Endothelial cell of umbilical vein (primary cell): ENCODE results near the gene STAT5A. TPM values are rescaled to one million over a fixed set of nuclear protein-coding genes. Genes with fewer than 3 reads are reported as not detected.

Experiments
- BruUV-seq: library from RNA; stranded (reverse); fragments of 400-500 nt; replicated peaks from 2 replicates; lab custom pipeline; 2021; lab: Mats Ljungman, UMichigan
- CTCF ChIA-PET: fragments of 300-600, 350-600 bp; sonication (Branson Sonifier 250); formaldehyde crosslinking; loops from one replicate; lab custom pipeline; 2021; ENCODE audit warnings: antibody characterized with exemption, inconsistent platforms; lab: Charles Lee
- POLR2A ChIA-PET: fragments of 300-600, 350-600 bp; sonication (Branson Sonifier 250); formaldehyde crosslinking; loops from one replicate; lab custom pipeline; 2021; ENCODE audit warnings: antibody characterized with exemption, inconsistent platforms; lab: Charles Lee
- DNase-seq: peaks from one replicate; pipeline ENCODE4 v3.0.0-alpha.2; 2011; ENCODE audit warnings: low read depth, low spot score
- FAIRE-seq: peaks from 2 replicates; lab custom pipeline; 2011; peaks lifted over from hg19 to GRCh38; lab: Jason Lieb, UNC
- H2AFZ ChIP-seq: 2 replicates; pipeline ENCODE4 v1.6.0; 2012; ENCODE audit warnings: low read depth, low read length, control low read depth, inconsistent platforms
- H3K27ac ChIP-seq: 2 replicates; pipeline ENCODE4 v1.5.1; 2011; ENCODE audit warnings: low read depth, mild to moderate bottlenecking, control low read depth, low read length, moderate library complexity; ENCODE audit not compliant: insufficient read depth
- H3K27me3 ChIP-seq, 2 experiments: 2 replicates each; pipeline versions ENCODE4 v1.6.0 to v1.6.1; 2011; ENCODE audit warnings: low read length in 2 of 2, mixed read lengths in 1 of 2; ENCODE audit not compliant: control insufficient read depth in 2 of 2, insufficient read depth in 2 of 2
- H3K36me3 ChIP-seq, 2 experiments: 2 replicates in 1 of 2; 3 replicates in 1 of 2; pipeline ENCODE4 v1.5.1; 2011; ENCODE audit warnings: low read length in 2 of 2, mild to moderate bottlenecking in 1 of 2, moderate library complexity in 1 of 2; ENCODE audit not compliant: control insufficient read depth in 2 of 2, insufficient read depth in 2 of 2; ENCODE audit errors: extremely low read depth in 1 of 2
- H3K4me1 ChIP-seq: 3 replicates; pipeline ENCODE4 v1.5.1; 2011; ENCODE audit warnings: mild to moderate bottlenecking, low read length; ENCODE audit not compliant: control insufficient read depth, insufficient read depth; ENCODE audit errors: extremely low read depth
- H3K4me2 ChIP-seq: 2 replicates; pipeline ENCODE4 v1.6.1; 2011; ENCODE audit warnings: low read length, control low read depth, mixed read lengths; ENCODE audit not compliant: insufficient read depth
- H3K4me3 ChIP-seq, 3 experiments: fragments of 200-600 bp in 1 of 3; sonication (generic), shearing (Covaris generic) in 1 of 3; replicated peaks in 1 of 3; 2 replicates each; pipeline ENCODE4 v1.5.1; 2011 to 2016; ENCODE audit warnings: control low read depth in 3 of 3, low read length in 3 of 3, mild to moderate bottlenecking in 2 of 3, inconsistent platforms in 1 of 3, low read depth in 1 of 3, moderate library complexity in 1 of 3; ENCODE audit not compliant: insufficient read depth in 1 of 3
- H3K79me2 ChIP-seq: 2 replicates; pipeline ENCODE4 v1.6.0; 2012; ENCODE audit warnings: low read length, inconsistent platforms; ENCODE audit not compliant: control insufficient read depth, insufficient read depth
- H3K9ac ChIP-seq: replicated peaks from 2 replicates; pipeline ENCODE3; 2011; ENCODE audit warnings: low read length, control low read depth; ENCODE audit not compliant: insufficient read depth; ENCODE audit errors: extremely low read depth
- H3K9me1 ChIP-seq: replicated peaks from 3 replicates; pipeline ENCODE4 v1.6.0; 2011; ENCODE audit warnings: mild to moderate bottlenecking, low read length; ENCODE audit not compliant: control insufficient read depth, insufficient read depth; ENCODE audit errors: extremely low read depth
- H3K9me3 ChIP-seq: replicated peaks from 2 replicates; pipeline ENCODE4 v1.5.1; 2012; ENCODE audit warnings: low read length, inconsistent platforms; ENCODE audit not compliant: control insufficient read depth, insufficient read depth
- H4K20me1 ChIP-seq: replicated peaks from 2 replicates; pipeline ENCODE3; 2011; ENCODE audit warnings: mild to moderate bottlenecking, low read length; ENCODE audit not compliant: control insufficient read depth, insufficient read depth; ENCODE audit errors: extremely low read depth
- CTCF ChIP-seq, 2 donors: IDR thresholded peaks; 1 replicate in 1 of 2; 2 replicates in 1 of 2; pipeline ENCODE4 v1.5.1; 2011; ENCODE audit warnings: low read length in 2 of 2, mild to moderate bottlenecking in 2 of 2, moderate library complexity in 2 of 2, control low read depth in 1 of 2, inconsistent platforms in 1 of 2, low read depth in 1 of 2; ENCODE audit not compliant: insufficient read depth in 1 of 2; ENCODE audit errors: extremely low read depth in 1 of 2
- EZH2 ChIP-seq: IDR thresholded peaks from 2 replicates; pipeline ENCODE4 v1.6.1; 2012; ENCODE audit warnings: borderline replicate concordance, low read depth, mild to moderate bottlenecking, moderate library complexity, low read length, inconsistent platforms; ENCODE audit not compliant: severe bottlenecking
- FOS ChIP-seq: IDR thresholded peaks from 2 replicates; pipeline ENCODE4 v1.6.1; 2011; ENCODE audit warnings: mild to moderate bottlenecking, low read length, moderate library complexity, borderline replicate concordance; ENCODE audit not compliant: insufficient read depth
- GATA2 ChIP-seq: IDR thresholded peaks from 2 replicates; pipeline ENCODE4 v1.7.0; 2011; ENCODE audit warnings: low read depth, mild to moderate bottlenecking, moderate library complexity, mixed read lengths, low read length; ENCODE audit not compliant: insufficient read length, insufficient read depth
- JUN ChIP-seq: IDR thresholded peaks from 2 replicates; pipeline ENCODE4 v1.6.1; 2011; ENCODE audit warnings: borderline replicate concordance, low read depth; ENCODE audit not compliant: insufficient read length, insufficient read depth
- MYC ChIP-seq: IDR thresholded peaks from one replicate; pipeline ENCODE4 v1.6.1; 2011; ENCODE audit warnings: mild to moderate bottlenecking, low read depth, low read length
- POLR2A ChIP-seq: IDR thresholded peaks from 2 replicates; pipeline ENCODE4 v1.6.1; 2012; ENCODE audit warnings: low read depth, mild to moderate bottlenecking, control low read depth, low read length
- POLR2AphosphoS5 ChIP-seq: IDR thresholded peaks from 2 replicates; pipeline ENCODE4 v1.6.1; 2012; ENCODE audit warnings: low read depth, mild to moderate bottlenecking, control low read depth, low read length, moderate library complexity; ENCODE audit not compliant: insufficient read depth
- dilution Hi-C: fragments of 300-500 bp; cut with MboI; formaldehyde crosslinking; loops from one replicate; pipeline ENCODE4 v1.15.0; 2019; ENCODE audit warnings: low sequenced_read_pairs; ENCODE audit not compliant: extremely low pct_ligation_motif_present
- intact Hi-C: fragments of 100-400 bp; cut with micrococcal nuclease; formaldehyde crosslinking; loops from one replicate; pipeline ENCODE4 v1.10.0; 2022
- polyA plus RNA-seq, 4 experiments: library from polyadenylated mRNA; depleted of rRNA in 3 of 4; stranded (reverse) in 3 of 4; unstranded in 1 of 4; fragments of >200 nt; gene quantifications; 2 replicates each; pipeline versions ENCODE4 v1.2.1 to v1.2.3, GENCODE V29; 2011 to 2012; ENCODE audit warnings: missing spikeins in 1 of 4
- total RNA-seq: library from RNA; stranded (reverse); gene quantifications from 2 replicates; pipeline ENCODE4 v1.2.3, GENCODE V29; 2021
- TF ChIP-seq, protein P1 (sequence below): IDR thresholded peaks from 2 replicates; pipeline ENCODE4 v1.6.1; 2011; ENCODE audit not compliant: insufficient read depth, insufficient read length

Gene STAT5A
- total and polyA plus RNA-seq, 2 donors (not counting 3 experiments of a cell fraction or from before 2014, with no cell fraction given): 18.0 to 23.4 TPM

DNA sequence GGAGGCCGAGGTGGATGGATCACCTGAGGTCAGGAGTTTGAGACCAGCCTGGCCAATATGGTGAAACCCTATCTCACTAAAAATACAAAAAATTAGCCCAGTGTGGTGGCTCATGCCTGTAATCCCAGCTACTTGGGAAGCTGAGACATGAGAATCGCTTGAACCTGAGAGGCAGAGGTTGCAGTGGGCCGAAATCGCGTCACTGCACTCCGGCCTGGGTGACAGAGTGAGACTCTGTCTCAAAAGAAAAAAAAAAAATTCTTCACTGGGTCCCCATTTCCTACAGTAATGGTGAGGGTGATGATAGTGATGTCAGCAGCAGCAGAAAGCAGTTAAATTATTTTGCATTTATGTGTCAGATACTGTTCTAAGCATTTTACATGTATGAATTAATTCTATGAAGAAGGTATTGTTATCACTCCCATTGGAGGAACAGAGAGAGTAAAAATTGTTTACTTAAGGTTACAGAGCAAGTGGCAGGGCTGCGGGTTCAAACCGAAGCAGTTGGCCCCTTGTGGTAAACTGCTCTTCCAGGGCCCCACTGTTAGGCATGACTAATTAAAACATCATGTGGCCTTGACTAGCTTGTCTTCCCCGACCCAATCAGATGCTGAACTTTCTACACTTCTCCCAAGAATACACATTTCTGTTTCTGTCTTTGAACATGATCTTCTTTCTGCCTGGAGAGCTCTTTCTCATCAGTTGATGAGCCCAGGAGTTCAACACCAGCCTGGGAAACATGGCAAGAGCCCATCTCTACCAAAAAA is 54.1 kb downstream of the STAT5A start:
- H3K79me2 ChIP-seq: peaks cover 7% of the 10 kb centered on the region
- no peak overlapping the region for H3K4me2 ChIP-seq
- peaks cover 7 to 23% of the 10 kb centered on the region in 2 experiments for H3K36me3 ChIP-seq
- intact Hi-C loops (no loop called here), dilution Hi-C loops (loop anchor here (25.0 kb wide), 1 partner anchor 170 kb away; no protein-coding TSS in a partner anchor)
- no peak overlapping the region for H3K4me3 ChIP-seq
- DNase-seq (no peak), FAIRE-seq (no peak)
- POLR2A ChIA-PET: no interaction called here
- no TSS peak for BruUV-seq
- no peaks in the 10 kb centered on the region for H3K9me3 ChIP-seq
- TF ChIP-seq GATA2 (no peak), MYC (no peak), JUN (no peak), CTCF (IDR thresholded peaks at IDR 0.05; ENCODE audit: extremely low read depth in 1 of 2, insufficient read depth in 1 of 2, low read depth in 1 of 2, low read length in 2 of 2) (no peak), FOS (no peak), EZH2 (no peak), POLR2A (no peak), POLR2AphosphoS5 (no peak)
- TF ChIP-seq, protein P1, sequence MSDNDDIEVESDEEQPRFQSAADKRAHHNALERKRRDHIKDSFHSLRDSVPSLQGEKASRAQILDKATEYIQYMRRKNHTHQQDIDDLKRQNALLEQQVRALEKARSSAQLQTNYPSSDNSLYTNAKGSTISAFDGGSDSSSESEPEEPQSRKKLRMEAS: no peak
- no peaks in the 10 kb centered on the region for H3K9me1 ChIP-seq
- H3K9ac ChIP-seq: no peak overlapping the region
- H3K27me3 ChIP-seq: no peaks in the 10 kb centered on the region
- H3K27ac ChIP-seq: no peak overlapping the region
- no peak overlapping the region for H2AFZ ChIP-seq
- CTCF ChIA-PET: interaction anchor here (0.8 to 1.8 kb wide), 4 partner anchors 13 to 175 kb away, joined by 3 to 5 read pairs (median 4); no protein-coding TSS in a partner anchor
- peaks cover 27% of the 10 kb centered on the region for H3K4me1 ChIP-seq
- no peaks in the 10 kb centered on the region for H4K20me1 ChIP-seq
